Gastroesophageal sphincter (tissue), 4 donors: ENCODE data around the gene MXD4. TPM values are rescaled to one million over a fixed set of nuclear protein-coding genes. Genes with fewer than 3 reads are reported as not detected.

Experiments used
- ATAC-seq: fragments of 150-250 bp; one replicate; pipeline ENCODE4 v1.9.1; 2016; ENCODE audit warnings: mild to moderate bottlenecking, moderate library complexity
- H3K27ac ChIP-seq, 4 donors: fragments of 200-600 bp; sonication (generic) in 3 of 4; 1 replicate in 3 of 4; 2 replicates in 1 of 4; pipeline ENCODE4 v1.5.1; 2016 to 2019
- H3K27me3 ChIP-seq: fragments of 200-600 bp; sonication (generic); one replicate; pipeline ENCODE4 v1.5.1; 2019
- H3K36me3 ChIP-seq, 2 donors: fragments of 200-600 bp; sonication (generic); one replicate each; pipeline ENCODE4 v1.5.1; 2019; ENCODE audit warnings: control low read depth in 1 of 2
- H3K4me1 ChIP-seq, 3 donors: fragments of 200-600 bp; sonication (generic); 1 replicate in 2 of 3; 2 replicates in 1 of 3; pipeline ENCODE4 v1.5.1; 2016 to 2019; ENCODE audit warnings: control low read depth in 2 of 3
- H3K4me3 ChIP-seq, 2 donors: fragments of 200-600 bp; sonication (generic); one replicate each; pipeline ENCODE4 v1.5.1; 2019; ENCODE audit warnings: mild to moderate bottlenecking in 1 of 2, moderate library complexity in 1 of 2
- H3K9me3 ChIP-seq, 3 donors: fragments of 200-600 bp; sonication (generic); one replicate each; pipeline ENCODE4 v1.5.1; 2017 to 2019; ENCODE audit warnings: control low read depth in 2 of 3
- EP300 ChIP-seq: sonication (generic); formaldehyde crosslinking; IDR thresholded peaks from one replicate; pipeline ENCODE4 v1.6.1; 2017; ENCODE audit warnings: antibody characterized with exemption, mild to moderate bottlenecking
- POLR2A ChIP-seq, 2 donors: fragments of 450-650 bp; IDR thresholded peaks; one replicate each; pipeline ENCODE4 v1.6.1; 2017; ENCODE audit warnings: antibody characterized with exemption in 2 of 2, mild to moderate bottlenecking in 2 of 2, moderate library complexity in 1 of 2
- POLR2AphosphoS5 ChIP-seq: sonication (generic); formaldehyde crosslinking; IDR thresholded peaks from one replicate; pipeline ENCODE4 v1.6.1; 2017; ENCODE audit warnings: antibody characterized with exemption
- WGBS, 2 donors: methylation state at CpG; one replicate each; pipeline ENCODE4 v1.1.5; 2018; ENCODE audit warnings: low coverage in 1 of 2; 5-methylcytosine and 5-hydroxymethylcytosine counted together
- total RNA-seq, 4 donors: library from RNA; depleted of rRNA; stranded (reverse); fragments of >200 nt; gene quantifications; one replicate each; pipeline ENCODE4 v1.1.0, GENCODE V29; 2016
- TF ChIP-seq, protein P1 (sequence below), 4 experiments: fragments of 200-600 bp in 2 of 4; fragments of 450-650 bp in 2 of 4; sonication (generic) in 1 of 4; IDR thresholded peaks; one replicate each; pipeline ENCODE4 v1.5.1; 2017 to 2019; ENCODE audit warnings: antibody characterized with exemption in 4 of 4, mild to moderate bottlenecking in 2 of 4, moderate library complexity in 2 of 4

The MXD4 gene
- total RNA-seq, 4 donors from 2014 or later = 36.1 to 76.2 (median 55.6) TPM

DNA sequence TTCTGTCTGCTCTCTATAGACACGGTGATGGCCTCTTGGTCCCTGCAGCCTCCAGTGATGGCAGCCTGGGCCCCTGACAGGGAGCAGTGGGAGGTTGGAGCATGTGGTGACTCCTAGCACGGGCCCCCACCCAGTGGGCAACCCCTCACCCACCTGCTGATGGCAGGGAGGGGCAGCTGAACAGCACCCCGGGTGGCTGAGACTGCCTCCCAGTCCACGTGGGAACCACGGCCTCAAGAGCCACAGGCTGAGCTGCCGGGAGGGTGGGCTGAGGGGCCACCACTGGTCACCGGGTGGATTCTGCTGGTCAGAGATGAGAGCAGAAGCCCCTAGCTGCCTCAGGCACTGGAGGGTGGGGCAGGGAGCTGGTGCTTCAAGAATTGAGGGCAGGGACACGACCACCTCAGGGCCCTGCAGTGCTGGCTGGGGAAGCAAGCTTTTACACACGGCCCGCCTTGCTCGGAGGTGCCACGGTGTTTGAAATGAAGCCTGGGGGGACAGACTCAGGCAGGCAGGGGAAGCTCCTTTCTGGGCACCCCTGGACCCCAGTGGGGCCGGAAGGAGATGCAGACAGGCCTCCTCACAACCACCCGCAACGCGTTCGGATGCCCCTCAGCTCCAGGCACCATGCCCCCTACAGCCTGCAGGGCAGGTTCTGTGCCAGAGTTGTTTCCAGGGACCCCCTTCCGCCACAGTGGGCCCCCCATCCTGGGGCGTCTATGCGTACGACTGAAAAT, 13.7 kb downstream of the MXD4 start:
- H3K9me3 ChIP-seq = no peaks in the 10 kb centered on the region
- no peak for ATAC-seq
- TF ChIP-seq POLR2A (IDR thresholded peaks at IDR 0.05) = no peak
- no peak for TF ChIP-seq POLR2AphosphoS5
- TF ChIP-seq, protein P1, sequence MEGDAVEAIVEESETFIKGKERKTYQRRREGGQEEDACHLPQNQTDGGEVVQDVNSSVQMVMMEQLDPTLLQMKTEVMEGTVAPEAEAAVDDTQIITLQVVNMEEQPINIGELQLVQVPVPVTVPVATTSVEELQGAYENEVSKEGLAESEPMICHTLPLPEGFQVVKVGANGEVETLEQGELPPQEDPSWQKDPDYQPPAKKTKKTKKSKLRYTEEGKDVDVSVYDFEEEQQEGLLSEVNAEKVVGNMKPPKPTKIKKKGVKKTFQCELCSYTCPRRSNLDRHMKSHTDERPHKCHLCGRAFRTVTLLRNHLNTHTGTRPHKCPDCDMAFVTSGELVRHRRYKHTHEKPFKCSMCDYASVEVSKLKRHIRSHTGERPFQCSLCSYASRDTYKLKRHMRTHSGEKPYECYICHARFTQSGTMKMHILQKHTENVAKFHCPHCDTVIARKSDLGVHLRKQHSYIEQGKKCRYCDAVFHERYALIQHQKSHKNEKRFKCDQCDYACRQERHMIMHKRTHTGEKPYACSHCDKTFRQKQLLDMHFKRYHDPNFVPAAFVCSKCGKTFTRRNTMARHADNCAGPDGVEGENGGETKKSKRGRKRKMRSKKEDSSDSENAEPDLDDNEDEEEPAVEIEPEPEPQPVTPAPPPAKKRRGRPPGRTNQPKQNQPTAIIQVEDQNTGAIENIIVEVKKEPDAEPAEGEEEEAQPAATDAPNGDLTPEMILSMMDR (IDR thresholded peaks at IDR 0.05) = no peak
- TF ChIP-seq EP300 = no peak
- H3K4me1 ChIP-seq = peaks cover 0 to 33% (median 0%) of the 10 kb centered on the region in 3 donors
- H3K36me3 ChIP-seq = peaks cover 0 to 80% of the 10 kb centered on the region in 2 donors
- H3K27ac ChIP-seq = no peak overlapping the region
- no peak overlapping the region for H3K4me3 ChIP-seq
- no peaks in the 10 kb centered on the region for H3K27me3 ChIP-seq
- 60% methylated on average over 1 of the region's 21 CpGs; no CpG with 5 or more reads in 1 of the 2 donors for WGBS, 2 donors

DNA sequence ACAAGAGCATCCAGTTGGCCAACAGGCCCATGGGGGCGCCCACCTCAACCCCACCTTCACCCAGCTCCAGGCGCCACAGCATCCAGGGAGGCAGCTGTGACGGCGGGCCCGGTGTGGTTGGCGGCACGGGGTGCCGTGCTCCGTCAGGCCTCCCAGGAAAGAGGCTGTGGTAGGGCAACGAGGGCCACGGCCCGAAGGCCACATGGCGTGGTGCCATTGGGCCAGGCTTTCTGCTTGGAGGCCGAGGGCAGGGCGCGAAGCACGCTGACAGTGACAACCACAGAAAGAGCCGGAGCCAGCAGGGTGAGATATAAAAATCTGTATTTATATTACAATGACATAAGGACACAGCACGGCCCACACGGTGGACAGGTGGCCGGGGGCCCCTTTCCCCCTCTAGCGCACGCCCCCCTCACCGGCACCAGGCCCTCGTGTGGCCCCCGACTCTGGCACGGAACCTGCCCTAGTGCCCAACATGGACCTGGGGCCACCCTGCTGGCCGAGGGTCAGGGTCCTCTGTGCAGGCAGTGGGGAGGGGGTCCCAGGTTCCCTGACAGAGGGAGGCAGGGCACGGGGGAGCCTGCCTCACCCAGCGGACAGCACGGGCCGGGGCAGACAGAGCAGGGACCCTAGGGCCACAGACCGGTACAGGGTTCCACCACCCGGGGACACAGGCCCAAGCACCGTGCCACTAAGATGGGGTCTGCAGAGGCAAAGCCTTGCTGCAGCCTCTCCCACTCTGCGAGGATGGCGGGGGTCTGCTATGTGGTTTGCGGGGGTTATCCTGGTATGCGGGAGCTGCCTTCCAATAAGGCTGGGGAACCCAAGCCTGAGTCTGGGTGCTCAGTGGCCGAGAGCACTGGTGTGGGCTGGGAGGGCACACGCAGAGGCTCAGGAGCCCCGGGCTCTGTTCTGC, 14.5 kb downstream of the MXD4 start:
- peaks cover 0 to 35% (median 0%) of the 10 kb centered on the region in 3 donors for H3K4me1 ChIP-seq
- peaks cover 0 to 72% of the 10 kb centered on the region in 2 donors for H3K36me3 ChIP-seq
- no peak for TF ChIP-seq POLR2AphosphoS5
- no peak for TF ChIP-seq EP300
- no peak for TF ChIP-seq POLR2A (IDR thresholded peaks at IDR 0.05)
- TF ChIP-seq, protein P1 (IDR thresholded peaks at IDR 0.05) = no peak
- no peaks in the 10 kb centered on the region for H3K27me3 ChIP-seq
- 100% methylated on average over 1 of the region's 42 CpGs; no CpG with 5 or more reads in 1 of the 2 donors for WGBS, 2 donors
- H3K9me3 ChIP-seq = no peaks in the 10 kb centered on the region
- H3K4me3 ChIP-seq = no peak overlapping the region
- H3K27ac ChIP-seq = no peak overlapping the region
- ATAC-seq = no peak

DNA sequence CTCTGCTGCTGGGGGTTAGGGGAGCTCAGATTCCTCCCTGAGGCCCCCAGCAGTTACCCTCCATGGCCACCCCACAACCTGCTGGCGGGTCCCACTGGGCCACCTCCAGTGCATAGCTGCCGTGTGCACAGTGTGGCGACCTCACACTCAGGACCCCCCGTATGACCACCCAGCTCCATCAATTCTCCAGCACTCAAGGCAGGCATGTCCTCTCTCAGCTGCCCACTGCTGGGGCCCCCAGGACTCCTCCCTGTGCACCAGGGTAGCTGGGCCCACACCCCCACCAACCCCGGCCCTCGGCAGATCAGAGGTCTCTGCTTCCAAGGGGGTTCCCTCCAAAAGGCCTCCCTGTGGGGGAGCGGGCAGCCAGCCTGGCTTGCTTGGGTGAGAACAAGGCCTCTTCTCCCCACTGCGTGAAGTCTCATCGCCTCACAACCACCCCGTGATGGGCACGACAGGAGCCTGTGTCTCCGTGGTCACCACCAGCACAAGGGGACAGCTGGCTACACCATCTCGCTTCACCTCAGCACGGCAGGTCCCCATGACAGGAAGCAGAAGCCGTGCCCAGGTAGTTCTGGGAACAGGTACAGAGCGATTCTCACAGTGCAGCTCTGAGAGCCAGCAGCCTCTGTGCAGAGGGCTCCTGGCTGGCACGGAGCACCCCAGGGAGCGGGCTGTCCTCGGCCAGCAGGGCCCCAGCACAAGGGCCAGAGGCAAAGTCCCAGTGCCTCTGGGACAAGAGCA, 15.4 kb downstream of the MXD4 start:
- no peaks in the 10 kb centered on the region for H3K9me3 ChIP-seq
- WGBS, 2 donors = no CpG with 5 or more reads among the region's 19 CpGs
- no peaks in the 10 kb centered on the region for H3K27me3 ChIP-seq
- H3K4me1 ChIP-seq = peaks cover 0 to 38% (median 0%) of the 10 kb centered on the region in 3 donors
- H3K36me3 ChIP-seq = peaks cover 0 to 64% of the 10 kb centered on the region in 2 donors
- H3K27ac ChIP-seq = peak overlapping the region in 1 of 4 donors; percentile 64
- TF ChIP-seq EP300 = no peak
- TF ChIP-seq POLR2AphosphoS5 = no peak
- TF ChIP-seq, protein P1 (IDR thresholded peaks at IDR 0.05) = no peak
- no peak for TF ChIP-seq POLR2A (IDR thresholded peaks at IDR 0.05)
- ATAC-seq = no peak
- H3K4me3 ChIP-seq = no peak overlapping the region

DNA sequence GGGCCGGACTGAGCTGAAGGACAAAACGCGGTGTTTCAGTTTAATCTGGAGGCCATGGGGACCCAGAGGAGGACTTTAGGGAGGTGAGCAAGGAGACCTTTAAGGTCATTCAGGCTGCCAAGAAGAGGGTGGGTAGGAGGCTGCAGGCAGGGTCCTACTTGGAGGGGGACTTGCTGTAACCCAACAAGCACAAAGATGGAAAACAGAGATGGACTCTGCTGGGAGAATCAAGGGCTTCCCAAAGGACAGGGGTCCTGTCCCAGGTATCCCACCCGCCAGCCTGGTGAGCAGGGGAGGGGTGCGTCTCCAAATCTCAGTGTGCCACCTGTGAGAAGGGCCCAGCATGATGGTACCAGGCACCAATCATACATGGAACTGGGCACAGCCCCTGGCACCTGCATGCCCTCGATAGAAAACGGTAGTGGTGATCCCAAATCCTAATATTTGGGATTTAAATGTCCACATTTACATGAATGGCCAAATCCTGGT, 16.1 kb downstream of the MXD4 start:
- WGBS, 2 donors = 55 to 78% methylated on average over 3 to 6 of the region's 7 CpGs
- ATAC-seq = no peak
- H3K9me3 ChIP-seq = no peaks in the 10 kb centered on the region
- H3K4me1 ChIP-seq = peaks cover under 1 to 44% (median under 1%) of the 10 kb centered on the region in 3 donors
- no peak overlapping the region for H3K4me3 ChIP-seq
- TF ChIP-seq, protein P1 (IDR thresholded peaks at IDR 0.05) = no peak
- TF ChIP-seq POLR2AphosphoS5 (no peak), POLR2A (IDR thresholded peaks at IDR 0.05) (no peak), EP300 (no peak)
- peak overlapping the region in 3 of 4 donors; percentile 2 to 64 (median 42) for H3K27ac ChIP-seq
- peaks cover 0 to 56% of the 10 kb centered on the region in 2 donors for H3K36me3 ChIP-seq
- H3K27me3 ChIP-seq = no peaks in the 10 kb centered on the region
